WTC11 (cell line): ENCODE data around the gene CPSF4. TPM values are rescaled to one million over a fixed set of nuclear protein-coding genes. Genes with fewer than 3 reads are reported as not detected.

Experiments used
- ARID4B ChIP-seq: sonication (generic); formaldehyde crosslinking; IDR thresholded peaks from 2 replicates; pipeline ENCODE4 v1.8.0; 2023; ENCODE audit warnings: missing genetic modification reagents, mild to moderate bottlenecking, borderline replicate concordance
- ATF1 ChIP-seq: sonication (generic); formaldehyde crosslinking; IDR thresholded peaks from 2 replicates; pipeline ENCODE4 v1.8.1; 2023; ENCODE audit warnings: mild to moderate bottlenecking, moderate library complexity, missing genetic modification reagents
- ATF6 ChIP-seq: sonication (generic); formaldehyde crosslinking; IDR thresholded peaks from 2 replicates; pipeline ENCODE4 v1.8.1; 2023; ENCODE audit warnings: mild to moderate bottlenecking, missing genetic modification reagents
- GABPB1 ChIP-seq: sonication (generic); formaldehyde crosslinking; IDR thresholded peaks from 2 replicates; pipeline ENCODE4 v1.8.1; 2023; ENCODE audit warnings: mild to moderate bottlenecking, missing genetic modification reagents
- GTF2I ChIP-seq: fragments of 250-450 bp; sonication (Bioruptor Pico); conservative IDR thresholded peaks from 2 replicates; pipeline ENCODE4 v1.4.0; 2021; ENCODE audit warnings: mild to moderate bottlenecking
- IRF1 ChIP-seq: sonication (generic); formaldehyde crosslinking; IDR thresholded peaks from 2 replicates; pipeline ENCODE4 v1.8.0; 2023; ENCODE audit warnings: missing genetic modification reagents
- MYBL2 ChIP-seq: sonication (generic); formaldehyde crosslinking; IDR thresholded peaks from 2 replicates; pipeline ENCODE4 v1.8.1; 2023; ENCODE audit warnings: mild to moderate bottlenecking, moderate library complexity, missing genetic modification reagents
- NR1H2 ChIP-seq: sonication (generic); formaldehyde crosslinking; IDR thresholded peaks from 2 replicates; pipeline ENCODE4 v1.9.0; 2021; ENCODE audit warnings: mild to moderate bottlenecking, moderate library complexity, missing genetic modification reagents
- NR2C2 ChIP-seq: sonication (generic); formaldehyde crosslinking; IDR thresholded peaks from 2 replicates; pipeline ENCODE4 v1.8.0; 2022; ENCODE audit warnings: mild to moderate bottlenecking, missing genetic modification reagents
- RORB ChIP-seq: fragments of 250-450 bp; sonication (Bioruptor Pico); IDR thresholded peaks from 2 replicates; pipeline ENCODE4 v1.9.0; 2021; ENCODE audit warnings: mild to moderate bottlenecking
- SMAD3 ChIP-seq: sonication (generic); formaldehyde crosslinking; IDR thresholded peaks from 2 replicates; pipeline ENCODE4 v1.8.0; 2022; ENCODE audit warnings: missing genetic modification reagents, mild to moderate bottlenecking, borderline replicate concordance
- SP1 ChIP-seq: sonication (generic); formaldehyde crosslinking; conservative IDR thresholded peaks from 2 replicates; pipeline ENCODE4 v1.8.1; 2022; ENCODE audit warnings: missing genetic modification reagents
- TCF7 ChIP-seq: sonication (generic); formaldehyde crosslinking; IDR thresholded peaks from 2 replicates; pipeline ENCODE4 v1.8.0; 2022; ENCODE audit warnings: mild to moderate bottlenecking, low read depth, missing genetic modification reagents, moderate library complexity
- TEAD1 ChIP-seq: sonication (generic); formaldehyde crosslinking; IDR thresholded peaks from 2 replicates; pipeline ENCODE4 v1.8.0; 2022; ENCODE audit warnings: mild to moderate bottlenecking, missing genetic modification reagents
- ZBTB21 ChIP-seq: sonication (generic); formaldehyde crosslinking; IDR thresholded peaks from 2 replicates; pipeline ENCODE4 v1.8.1; 2023; ENCODE audit warnings: mild to moderate bottlenecking, missing genetic modification reagents, borderline replicate concordance
- ZNF219 ChIP-seq: sonication (generic); formaldehyde crosslinking; IDR thresholded peaks from 2 replicates; pipeline ENCODE4 v1.8.0; 2023; ENCODE audit warnings: missing genetic modification reagents, mild to moderate bottlenecking, borderline replicate concordance
- ZNF232 ChIP-seq: sonication (generic); formaldehyde crosslinking; IDR thresholded peaks from 2 replicates; pipeline ENCODE4 v1.8.0; 2022; ENCODE audit warnings: mild to moderate bottlenecking, missing genetic modification reagents
- total RNA-seq: library from RNA; stranded (reverse); gene quantifications from 3 replicates; pipeline ENCODE4 v1.2.3, GENCODE V29; 2021
- TF ChIP-seq, protein P1 (sequence below): fragments of 200-600 bp; IDR thresholded peaks from 2 replicates; pipeline ENCODE4 v1.8.0; 2022; ENCODE audit warnings: antibody characterized with exemption
- TF ChIP-seq, protein P2 (sequence below): sonication (generic); formaldehyde crosslinking; IDR thresholded peaks from 2 replicates; pipeline ENCODE4 v1.8.0; 2022; ENCODE audit warnings: mild to moderate bottlenecking, missing genetic modification reagents
- TF ChIP-seq, protein P3 (sequence below): sonication (generic); formaldehyde crosslinking; IDR thresholded peaks from 2 replicates; pipeline ENCODE4 v1.8.0; 2022; ENCODE audit warnings: mild to moderate bottlenecking, missing genetic modification reagents
- TF ChIP-seq, protein P4 (sequence below): fragments of 250-450 bp; sonication (Bioruptor Pico); conservative IDR thresholded peaks from 2 replicates; pipeline ENCODE4 v1.9.0; 2021; ENCODE audit warnings: mild to moderate bottlenecking
- TF ChIP-seq, protein P5 (sequence below): sonication (generic); formaldehyde crosslinking; IDR thresholded peaks from 2 replicates; pipeline ENCODE4 v1.8.1; 2022; ENCODE audit warnings: mild to moderate bottlenecking, moderate library complexity, missing genetic modification reagents

The CPSF4 gene
- total RNA-seq, 1 experiment from 2014 or later: 109 TPM

- TF ChIP-seq ARID4B: peak; percentile 62; the same call in 1 of the 2 replicates
- no peak for TF ChIP-seq IRF1 (CRISPR knock-in tag)
- TF ChIP-seq, protein P1, sequence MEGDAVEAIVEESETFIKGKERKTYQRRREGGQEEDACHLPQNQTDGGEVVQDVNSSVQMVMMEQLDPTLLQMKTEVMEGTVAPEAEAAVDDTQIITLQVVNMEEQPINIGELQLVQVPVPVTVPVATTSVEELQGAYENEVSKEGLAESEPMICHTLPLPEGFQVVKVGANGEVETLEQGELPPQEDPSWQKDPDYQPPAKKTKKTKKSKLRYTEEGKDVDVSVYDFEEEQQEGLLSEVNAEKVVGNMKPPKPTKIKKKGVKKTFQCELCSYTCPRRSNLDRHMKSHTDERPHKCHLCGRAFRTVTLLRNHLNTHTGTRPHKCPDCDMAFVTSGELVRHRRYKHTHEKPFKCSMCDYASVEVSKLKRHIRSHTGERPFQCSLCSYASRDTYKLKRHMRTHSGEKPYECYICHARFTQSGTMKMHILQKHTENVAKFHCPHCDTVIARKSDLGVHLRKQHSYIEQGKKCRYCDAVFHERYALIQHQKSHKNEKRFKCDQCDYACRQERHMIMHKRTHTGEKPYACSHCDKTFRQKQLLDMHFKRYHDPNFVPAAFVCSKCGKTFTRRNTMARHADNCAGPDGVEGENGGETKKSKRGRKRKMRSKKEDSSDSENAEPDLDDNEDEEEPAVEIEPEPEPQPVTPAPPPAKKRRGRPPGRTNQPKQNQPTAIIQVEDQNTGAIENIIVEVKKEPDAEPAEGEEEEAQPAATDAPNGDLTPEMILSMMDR: no peak
- TF ChIP-seq ZBTB21 (CRISPR knock-in tag): peak; percentile 96
- no peak for TF ChIP-seq ATF6 (CRISPR knock-in tag)
- TF ChIP-seq TEAD1 (CRISPR knock-in tag): peak; percentile 48
- TF ChIP-seq TCF7 (CRISPR knock-in tag): no peak
- TF ChIP-seq SP1 (CRISPR knock-in tag): peak; percentile 77
- TF ChIP-seq, protein P2, sequence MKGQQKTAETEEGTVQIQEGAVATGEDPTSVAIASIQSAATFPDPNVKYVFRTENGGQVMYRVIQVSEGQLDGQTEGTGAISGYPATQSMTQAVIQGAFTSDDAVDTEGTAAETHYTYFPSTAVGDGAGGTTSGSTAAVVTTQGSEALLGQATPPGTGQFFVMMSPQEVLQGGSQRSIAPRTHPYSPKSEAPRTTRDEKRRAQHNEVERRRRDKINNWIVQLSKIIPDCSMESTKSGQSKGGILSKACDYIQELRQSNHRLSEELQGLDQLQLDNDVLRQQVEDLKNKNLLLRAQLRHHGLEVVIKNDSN (CRISPR knock-in tag): peak; percentile 41; the same call in 1 of the 2 replicates
- TF ChIP-seq MYBL2: peak; percentile 71
- 0 out of 2 replicates have a peak, but pooled peaks have one; percentile 53 for TF ChIP-seq ATF1 (CRISPR knock-in tag)
- TF ChIP-seq, protein P3, sequence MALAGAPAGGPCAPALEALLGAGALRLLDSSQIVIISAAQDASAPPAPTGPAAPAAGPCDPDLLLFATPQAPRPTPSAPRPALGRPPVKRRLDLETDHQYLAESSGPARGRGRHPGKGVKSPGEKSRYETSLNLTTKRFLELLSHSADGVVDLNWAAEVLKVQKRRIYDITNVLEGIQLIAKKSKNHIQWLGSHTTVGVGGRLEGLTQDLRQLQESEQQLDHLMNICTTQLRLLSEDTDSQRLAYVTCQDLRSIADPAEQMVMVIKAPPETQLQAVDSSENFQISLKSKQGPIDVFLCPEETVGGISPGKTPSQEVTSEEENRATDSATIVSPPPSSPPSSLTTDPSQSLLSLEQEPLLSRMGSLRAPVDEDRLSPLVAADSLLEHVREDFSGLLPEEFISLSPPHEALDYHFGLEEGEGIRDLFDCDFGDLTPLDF (CRISPR knock-in tag): 0 out of 2 replicates have a peak, but pooled peaks have one; percentile 48
- peak; percentile 78 for TF ChIP-seq GABPB1 (CRISPR knock-in tag)
- TF ChIP-seq ZNF232 (CRISPR knock-in tag): peak; percentile 75; the same call in 1 of the 2 replicates
- peak; percentile 37; the same call in 1 of the 2 replicates for TF ChIP-seq SMAD3
- TF ChIP-seq, protein P4, sequence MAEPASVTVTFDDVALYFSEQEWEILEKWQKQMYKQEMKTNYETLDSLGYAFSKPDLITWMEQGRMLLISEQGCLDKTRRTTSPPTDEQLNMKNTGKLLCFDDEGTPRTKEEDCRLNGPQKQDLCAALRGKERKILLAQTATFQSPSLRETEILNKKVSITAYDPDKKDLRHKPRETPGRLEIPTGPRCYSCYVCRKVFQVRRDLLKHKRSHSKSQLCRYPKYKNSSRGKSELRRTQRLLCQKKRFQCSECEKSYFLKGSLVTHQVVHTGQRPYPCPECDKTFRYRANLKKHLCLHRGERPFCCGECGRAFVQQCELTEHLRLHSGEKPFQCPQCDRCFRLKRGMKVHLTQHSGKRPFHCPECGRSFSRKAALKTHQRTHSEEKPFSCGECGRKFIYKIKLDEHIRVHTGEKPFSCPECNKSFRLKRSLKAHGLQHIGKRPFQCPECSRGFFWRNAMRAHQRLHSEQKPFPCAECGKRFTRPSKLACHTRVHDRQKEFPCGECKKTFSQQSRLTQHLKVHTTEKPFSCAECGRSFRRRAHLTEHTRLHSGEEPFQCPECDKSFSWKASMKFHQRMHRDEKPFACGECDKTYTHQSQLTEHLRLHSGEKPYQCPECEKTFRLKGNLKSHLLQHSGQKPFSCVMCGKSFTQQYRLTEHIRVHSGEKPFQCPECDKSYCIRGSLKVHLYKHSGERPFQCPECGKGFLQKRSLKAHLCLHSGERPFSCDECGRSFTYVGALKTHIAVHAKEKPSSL (CRISPR knock-in tag): no peak
- TF ChIP-seq ZNF219 (CRISPR knock-in tag): no peak
- TF ChIP-seq NR2C2 (CRISPR knock-in tag): 0 out of 2 replicates have a peak, but pooled peaks have one; percentile 33
- TF ChIP-seq GTF2I: no peak
- TF ChIP-seq NR1H2 (CRISPR knock-in tag): no peak
- TF ChIP-seq, protein P5, sequence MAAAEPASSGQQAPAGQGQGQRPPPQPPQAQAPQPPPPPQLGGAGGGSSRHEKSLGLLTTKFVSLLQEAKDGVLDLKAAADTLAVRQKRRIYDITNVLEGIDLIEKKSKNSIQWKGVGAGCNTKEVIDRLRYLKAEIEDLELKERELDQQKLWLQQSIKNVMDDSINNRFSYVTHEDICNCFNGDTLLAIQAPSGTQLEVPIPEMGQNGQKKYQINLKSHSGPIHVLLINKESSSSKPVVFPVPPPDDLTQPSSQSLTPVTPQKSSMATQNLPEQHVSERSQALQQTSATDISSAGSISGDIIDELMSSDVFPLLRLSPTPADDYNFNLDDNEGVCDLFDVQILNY: 0 out of 2 replicates have a peak, but pooled peaks have one; percentile 60
- no peak for TF ChIP-seq RORB (CRISPR knock-in tag)
Measured at GRCh38 chr7:99499721-99500636, 61.2 kb downstream of the CPSF4 start, which contains the start of gene ZNF394 (continued).
